NCI-H1417 treated with DMSO at 0.1 percent for 48 hours (cell line): Measurements from ENCODE around the gene NUDT19.
A peak's percentile ranks its signal among the peaks of the same experiment; 100 is the strongest.
"Not testable (repeated sequence)": the region's sequence is repeated elsewhere in the genome, so short reads cannot be mapped to it uniquely, and the experiment has no call there.

Experiments used
- DNase-seq: peaks from one replicate; lab custom pipeline; 2025; lab: John Stamatoyannopoulos, UW

Gene NUDT19

GRCh38 chr19:32691291-32691951 is at the start of gene NUDT19:
Gene NUDT19, plus strand, starts transcription at chr19:32691821. Its CDS starts 140 bp downstream, at chr19:32691961.
- peak; percentile 26 for DNase-seq

DNA sequence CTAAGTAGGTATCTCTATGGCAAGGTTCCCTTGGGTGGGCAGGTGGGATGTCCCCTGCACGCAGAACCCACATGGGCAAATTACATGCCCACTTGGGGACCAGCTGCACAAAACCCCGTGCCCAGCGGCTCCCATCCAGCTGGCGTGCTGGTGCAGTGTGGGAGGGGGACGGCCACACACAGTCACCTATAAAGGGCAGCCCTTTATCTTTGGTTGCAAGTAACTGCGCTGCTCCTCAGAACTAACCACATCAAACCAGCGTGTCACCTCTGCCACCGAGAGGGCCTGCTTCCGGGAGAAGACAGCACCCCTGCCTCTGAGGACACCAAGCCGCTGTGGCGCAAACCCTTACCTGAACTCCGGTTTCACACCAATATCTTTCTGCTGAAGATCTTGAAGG is 48.9 kb upstream of the NUDT19 start:
- DNase-seq: no peak

DNA sequence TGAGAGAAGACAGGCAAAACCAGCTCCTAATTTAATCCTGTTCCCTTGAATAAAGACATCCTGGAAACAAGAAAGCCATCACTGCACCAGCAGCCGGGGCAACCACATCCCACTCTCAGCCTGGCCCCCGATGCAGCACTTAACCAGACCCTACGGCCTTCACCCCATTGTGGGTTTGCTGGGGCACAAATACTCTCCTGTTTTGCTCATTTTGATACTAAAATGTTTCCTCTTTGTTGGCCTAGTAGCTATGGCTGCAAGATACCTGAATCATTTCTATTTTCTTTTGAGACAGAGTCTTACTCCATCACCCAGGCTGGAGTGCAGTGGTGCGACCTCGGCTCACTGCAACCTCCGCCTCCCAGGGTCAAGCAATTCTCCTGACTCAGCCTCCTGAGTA is 45.1 kb upstream of the NUDT19 start:
- DNase-seq: no peak

DNA sequence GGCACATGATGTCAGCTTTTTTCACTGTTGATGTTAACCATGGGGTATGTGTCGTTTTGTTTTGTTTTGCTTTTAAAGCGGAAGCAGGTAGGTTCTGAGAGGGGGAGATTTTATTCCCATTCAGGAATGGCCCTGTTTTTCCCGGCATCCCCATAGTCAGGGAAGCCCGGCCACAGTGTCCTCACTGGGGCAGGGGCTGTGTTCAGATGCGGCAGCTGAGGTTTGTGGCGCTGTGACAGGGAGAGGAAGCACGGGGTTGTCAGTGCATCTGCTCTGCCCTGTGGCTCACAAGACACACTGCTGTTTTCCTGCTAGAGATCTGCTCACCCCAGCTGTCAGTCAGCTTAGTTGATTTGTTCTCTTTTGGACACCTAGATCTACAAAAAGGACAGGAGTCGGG is 44.3 kb upstream of the NUDT19 start:
- DNase-seq: no peak

DNA sequence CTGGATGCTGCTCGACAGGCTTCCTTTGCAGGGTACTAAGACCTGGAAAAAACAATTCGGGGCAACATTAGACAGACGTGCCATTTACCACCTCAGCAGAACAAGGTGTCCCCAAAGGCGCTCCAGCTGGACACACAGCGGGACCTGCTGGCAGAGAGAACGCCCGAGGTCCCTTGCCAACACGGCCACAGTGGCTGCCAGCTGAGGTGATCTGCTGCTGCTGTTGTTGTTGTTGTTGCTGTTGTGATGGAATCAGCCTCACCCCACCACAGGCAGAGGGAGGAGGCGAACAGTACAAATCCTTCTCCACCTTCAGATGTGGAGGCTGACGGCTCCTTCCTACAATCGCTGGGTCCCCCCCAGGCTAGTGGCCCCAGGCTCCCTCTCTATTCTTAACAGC is 41.9 kb upstream of the NUDT19 start:
- DNase-seq: no peak

- DNase-seq: no peak
Observed at GRCh38 chr19:32650671-32651070, 41.0 kb upstream of the NUDT19 start.

GRCh38 chr19:32651729-32652140 is 39.9 kb upstream of the NUDT19 start:
- no peak for DNase-seq

DNA sequence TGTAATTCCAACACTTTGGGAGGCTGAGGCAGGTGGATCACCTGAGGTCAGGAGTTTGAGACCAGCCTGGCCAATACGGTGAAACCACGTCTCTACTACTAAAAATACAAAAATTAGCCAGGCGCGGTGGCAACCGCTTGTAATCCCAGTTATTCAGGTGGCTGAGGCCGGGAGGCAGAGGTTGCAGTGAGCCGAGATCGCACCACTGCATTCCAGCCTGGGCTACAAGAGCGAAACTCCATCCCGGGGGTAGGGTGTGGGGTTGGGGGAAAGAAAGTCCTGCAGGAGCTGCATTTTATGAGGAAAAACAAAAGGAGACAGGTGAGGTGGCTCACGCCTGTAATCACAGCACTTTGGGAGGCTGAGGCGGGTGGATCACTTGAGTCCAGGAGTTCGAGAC is 39.3 kb upstream of the NUDT19 start:
- not testable (repeated sequence) for DNase-seq

DNA sequence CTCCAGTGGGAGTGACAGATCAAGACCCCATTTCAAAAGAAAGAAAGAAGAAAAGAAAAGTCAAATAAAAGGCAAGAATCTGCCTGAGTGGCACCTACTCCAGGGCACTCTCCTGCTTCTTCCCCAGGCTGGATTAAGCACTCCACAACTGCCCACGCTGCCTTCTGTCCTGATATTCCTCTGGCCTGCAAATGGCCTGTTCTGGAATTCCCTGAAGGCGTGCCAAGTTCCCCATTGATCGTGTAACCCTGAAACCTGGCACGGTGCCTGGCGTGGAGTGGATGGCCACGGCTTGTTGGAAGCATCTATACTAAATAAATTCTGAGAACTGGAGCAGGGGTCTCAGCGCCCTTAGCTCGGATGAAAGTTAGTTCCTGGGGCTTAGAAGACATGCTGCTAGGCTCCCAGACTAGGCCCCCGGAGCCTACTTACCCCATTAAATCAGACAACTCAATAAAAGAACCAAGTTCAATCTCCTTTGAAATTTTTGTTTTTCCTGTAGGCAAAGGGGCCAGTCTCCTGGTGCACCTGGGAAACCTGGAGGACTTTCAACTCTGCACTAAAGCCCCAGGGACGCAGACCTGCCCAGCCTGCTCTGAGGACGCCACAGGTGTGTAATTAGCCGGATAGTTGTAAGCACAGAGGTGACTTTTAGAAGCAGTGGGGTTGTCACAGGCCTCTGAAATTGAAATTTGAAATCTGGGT is 38.6 kb upstream of the NUDT19 start:
- no peak for DNase-seq

GRCh38 chr19:32653599-32653915 is 38.1 kb upstream of the NUDT19 start:
- DNase-seq: no peak

DNA sequence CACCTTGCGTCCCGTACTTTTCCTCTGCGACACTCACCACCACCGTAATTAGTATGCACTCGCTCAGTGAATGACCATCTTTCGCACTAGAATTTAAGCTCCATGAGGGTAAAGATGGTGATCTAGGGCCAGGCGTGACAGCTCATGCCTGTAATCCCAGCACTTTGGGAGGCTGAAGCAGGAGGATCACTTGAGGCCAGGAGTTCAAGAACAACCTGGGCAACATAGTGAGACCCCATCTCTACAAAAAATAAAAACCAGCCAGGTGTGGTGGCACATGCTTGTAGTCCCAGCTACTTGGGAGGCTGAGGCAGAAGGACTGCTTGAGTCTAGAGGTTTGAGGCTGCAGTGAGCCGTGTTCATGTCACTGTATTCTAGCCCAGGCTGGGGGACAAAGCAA is 35.2 kb upstream of the NUDT19 start:
- DNase-seq: not testable (repeated sequence)

DNA sequence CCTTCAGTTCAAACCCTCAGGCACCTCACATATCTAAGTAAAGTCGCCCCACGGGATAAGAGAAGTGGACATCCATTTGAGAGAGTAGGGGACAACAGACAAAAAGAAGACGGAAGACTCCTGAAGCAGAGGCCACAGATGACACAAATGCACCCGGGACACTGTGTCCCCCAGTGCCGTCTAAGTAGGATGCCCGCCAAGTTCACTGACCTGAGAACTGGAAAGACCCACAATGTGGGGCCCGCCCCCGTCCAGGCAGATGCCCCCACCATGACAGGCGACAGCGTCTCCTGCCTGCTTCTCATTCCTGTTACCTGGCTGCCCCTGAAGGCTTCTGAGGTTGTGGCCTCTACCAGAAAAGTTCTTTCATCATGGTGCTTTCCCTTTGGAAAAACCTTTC is 33.5 kb upstream of the NUDT19 start:
- no peak for DNase-seq

DNA sequence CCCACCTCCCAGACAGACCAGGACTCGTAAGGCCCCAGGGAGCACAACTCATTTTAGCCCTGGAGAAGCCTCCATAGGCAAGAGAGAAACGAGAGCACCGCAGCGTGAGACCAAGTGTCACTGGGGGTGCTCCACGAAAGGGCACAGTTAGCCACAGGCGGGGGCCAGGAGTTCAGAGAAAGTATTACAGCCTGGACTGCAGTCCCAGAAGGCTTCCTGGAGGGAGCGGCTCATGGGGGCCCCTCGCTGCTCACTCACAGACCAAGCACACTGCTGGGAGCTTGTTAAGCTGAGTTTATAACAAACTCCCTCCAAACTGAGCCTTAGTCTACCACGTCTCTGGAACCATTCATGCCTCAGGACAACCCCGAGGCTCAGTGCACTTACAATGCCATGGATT is 33.1 kb upstream of the NUDT19 start:
- no peak for DNase-seq

- DNase-seq: no peak
Observed at GRCh38 chr19:32661318-32661717, 30.3 kb upstream of the NUDT19 start.

GRCh38 chr19:32662186-32662585 is 29.4 kb upstream of the NUDT19 start:
- DNase-seq: no peak

- no peak for DNase-seq
Observed at GRCh38 chr19:32666084-32666483, 25.5 kb upstream of the NUDT19 start.

- DNase-seq: no peak
Observed at GRCh38 chr19:32669310-32669709, 22.3 kb upstream of the NUDT19 start.

- DNase-seq: no peak
Observed at GRCh38 chr19:32671883-32672593, 19.6 kb upstream of the NUDT19 start.

DNA sequence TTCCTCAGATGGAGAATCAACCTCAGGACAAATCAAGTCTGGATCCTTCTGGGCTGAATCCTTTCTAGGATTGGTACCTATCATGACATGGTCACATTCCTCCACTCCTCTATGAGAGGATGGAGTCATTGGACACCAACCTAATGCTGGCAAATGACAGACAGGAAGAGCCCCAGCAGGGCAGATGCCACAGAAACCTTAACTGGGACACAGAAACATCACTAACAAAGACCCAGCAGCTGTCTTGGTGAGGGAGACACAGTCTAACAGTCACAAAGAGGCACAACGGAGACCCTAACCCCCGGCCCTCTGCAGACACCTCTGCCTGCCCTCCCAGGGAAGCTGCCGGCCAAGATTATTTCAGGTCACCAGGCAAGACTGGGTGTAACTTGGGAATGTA is 18.8 kb upstream of the NUDT19 start:
- no peak for DNase-seq

- no peak for DNase-seq
Observed at GRCh38 chr19:32673573-32673972, 18.0 kb upstream of the NUDT19 start.

DNA sequence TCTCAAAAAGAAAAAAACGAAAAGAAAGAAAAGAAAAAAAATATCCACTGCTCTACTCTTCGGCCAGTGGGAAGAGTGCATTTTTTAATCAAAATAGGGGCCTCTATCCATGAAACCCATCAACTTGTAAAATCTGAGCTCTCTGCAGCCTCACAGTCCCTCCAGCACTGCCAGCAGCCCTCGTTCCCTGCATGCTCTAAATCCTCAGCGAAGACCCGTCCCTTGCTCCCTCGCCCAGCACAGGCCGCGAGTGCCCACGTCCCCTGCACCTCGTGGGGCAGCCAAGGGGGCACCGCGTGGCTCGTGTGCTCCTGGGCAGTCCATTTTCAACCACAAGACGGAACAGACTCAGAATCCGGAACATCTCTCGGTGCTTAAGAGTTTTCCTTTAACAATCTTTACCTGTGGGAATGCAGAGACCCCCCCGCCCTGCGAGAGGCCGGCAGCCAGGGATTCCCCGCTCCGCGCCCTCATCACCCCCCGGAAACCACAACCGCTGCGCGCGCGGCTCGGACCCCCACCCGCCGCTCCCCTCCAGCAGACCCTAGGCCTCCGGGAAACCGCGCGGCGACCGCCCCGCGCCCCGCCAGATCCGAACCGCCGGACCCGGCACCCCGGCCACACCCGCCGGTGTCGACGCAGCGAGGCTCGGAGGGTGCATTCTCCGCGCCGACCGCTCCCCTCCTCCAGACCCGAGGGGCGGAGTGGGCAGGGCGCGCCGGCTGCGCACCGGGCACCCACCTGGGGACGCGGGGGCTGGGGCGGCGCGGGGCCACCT is 17.3 kb upstream of the NUDT19 start:
- DNase-seq: no peak

- DNase-seq: peak; percentile 83
Observed at GRCh38 chr19:32674931-32675719, 16.5 kb upstream of the NUDT19 start, which contains the start of gene ANKRD27. Gene ANKRD27, minus strand, starts transcription at chr19:32675180. Its CDS starts 16,165 bp downstream, at chr19:32659015.
